ENCODE measurements around the gene KCNIP1.

- TF ChIP-seq CTCF (IDR thresholded peaks at IDR 0.05) (no peak), POLR2A (IDR thresholded peaks at IDR 0.05) (no peak)
Measured at GRCh38 chr5:170743876-170744212, 240.0 kb downstream of the KCNIP1 start.

Measured in heart left ventricle (tissue), 13 donors.